ENCODE results near the gene ENOX1.

DNA sequence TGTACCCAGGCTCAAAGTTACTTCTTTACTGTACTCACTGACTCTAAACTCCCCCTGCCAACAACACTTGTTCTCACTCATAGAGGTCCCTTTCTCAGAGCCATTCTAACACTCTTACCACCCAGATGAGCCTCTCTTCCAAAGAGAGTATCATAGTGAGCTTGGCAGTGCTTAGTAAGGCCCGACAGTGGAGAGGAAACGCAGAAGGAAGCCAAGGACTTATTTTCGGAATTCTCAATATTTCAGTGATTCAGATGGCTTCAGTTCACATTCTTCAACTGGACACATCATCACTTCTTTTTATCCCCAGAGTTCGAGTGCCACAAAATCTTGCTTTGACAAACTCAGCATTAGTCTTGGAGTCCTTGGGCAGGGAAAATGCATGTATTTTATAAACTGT, 477.5 kb downstream of the ENOX1 start:
- TF ChIP-seq POLR2AphosphoS5 (IDR thresholded peaks at IDR 0.05; ENCODE audit: low read depth, low read length) (no peak), FOXP2 (optimal IDR thresholded peaks at IDR 0.05; ENCODE audit: borderline replicate concordance, extremely low read depth, extremely low read length, insufficient read depth) (no peak), TAF1 (IDR thresholded peaks at IDR 0.05; ENCODE audit: borderline replicate concordance, insufficient read depth, low read length) (no peak), SIN3A (IDR thresholded peaks at IDR 0.05; ENCODE audit: borderline replicate concordance, insufficient read depth, low read length) (no peak)

Measured in PFSK-1 (cell line).